SK-N-SH treated with all-trans-retinoic acid at 6 μM for 48 hours (cell line): ENCODE measurements around the gene ITM2C.

Experiments
- ARNTL ChIP-seq: fragments of 450-650 bp; formaldehyde crosslinking; IDR thresholded peaks from 2 replicates; pipeline ENCODE4 v1.5.0; 2020; ENCODE audit warnings: low read depth, mild to moderate bottlenecking, moderate library complexity, borderline replicate concordance
- PATZ1 ChIP-seq: fragments of 250-450 bp; sonication (Bioruptor Pico); IDR thresholded peaks from 2 replicates; pipeline ENCODE4 v1.8.0; 2020; ENCODE audit warnings: mild to moderate bottlenecking, moderate library complexity, borderline replicate concordance
- PPARA ChIP-seq: fragments of 250-450 bp; sonication (Bioruptor Pico); IDR thresholded peaks from 2 replicates; pipeline ENCODE4 v1.5.0; 2020; ENCODE audit warnings: mild to moderate bottlenecking, borderline replicate concordance
- RARB ChIP-seq: fragments of 250-450 bp; sonication (Bioruptor Pico); IDR thresholded peaks from 2 replicates; pipeline ENCODE4 v1.8.0; 2021; ENCODE audit warnings: mild to moderate bottlenecking, moderate library complexity
- SNAI2 ChIP-seq: fragments of 250-450 bp; sonication (Bioruptor Pico); IDR thresholded peaks from 2 replicates; pipeline ENCODE4 v1.5.0; 2020; ENCODE audit warnings: mild to moderate bottlenecking, moderate library complexity
- TCF4 ChIP-seq: fragments of 250-450 bp; sonication (Bioruptor Pico); IDR thresholded peaks from 2 replicates; pipeline ENCODE4 v1.8.0; 2021; ENCODE audit warnings: mild to moderate bottlenecking, moderate library complexity, borderline replicate concordance
- ZC3H10 ChIP-seq: fragments of 250-450 bp; sonication (Bioruptor Pico); IDR thresholded peaks from 2 replicates; pipeline ENCODE4 v1.5.1; 2021; ENCODE audit warnings: mild to moderate bottlenecking, moderate library complexity
- ZNF565 ChIP-seq: fragments of 450-650 bp; formaldehyde crosslinking; conservative IDR thresholded peaks from 2 replicates; pipeline ENCODE4 v1.5.0; 2020; ENCODE audit warnings: low read depth, mild to moderate bottlenecking, moderate library complexity
- ZNF70 ChIP-seq: fragments of 450-650 bp; formaldehyde crosslinking; IDR thresholded peaks from 2 replicates; pipeline ENCODE4 v1.5.0; 2020; ENCODE audit warnings: mild to moderate bottlenecking, moderate library complexity

GRCh38 chr2:230815088-230815487 is 49.7 kb upstream of the ITM2C start:
- TF ChIP-seq SNAI2 (CRISPR knock-in tag), result no peak
- TF ChIP-seq ZNF70, result no peak
- no peak for TF ChIP-seq RARB (CRISPR knock-in tag)
- TF ChIP-seq ZNF565 (CRISPR knock-in tag), result no peak
- no peak for TF ChIP-seq PPARA (CRISPR knock-in tag)
- no peak for TF ChIP-seq PATZ1 (CRISPR knock-in tag)
- TF ChIP-seq ARNTL, result no peak
- TF ChIP-seq TCF4 (CRISPR knock-in tag), result no peak
- no peak for TF ChIP-seq ZC3H10
